Endometrial microvascular endothelial cells (primary cell): Measurements from ENCODE around the gene GNAL. TPM values are rescaled to one million over a fixed set of nuclear protein-coding genes. Genes with fewer than 3 reads are reported as not detected.
"Not testable (repeated sequence)": the region's sequence is repeated elsewhere in the genome, so short reads cannot be mapped to it uniquely, and the experiment has no call there.

Experiments
- in situ Hi-C: cut with HindIII; loops from 2 replicates; pipeline ENCODE4 v1.10.0; 2017; ENCODE audit warnings: low sequenced_read_pairs, low pct_unique_long_range_greater_than_20kb; ENCODE audit errors: inconsistent ontology term
- total RNA-seq: library from RNA; depleted of rRNA; stranded (reverse); fragments of >200 nt; gene quantifications from one replicate; pipeline ENCODE4 v1.2.3, GENCODE V29; 2015; ENCODE audit errors: inconsistent ontology term

GNAL gene
- total RNA-seq, 1 donor from 2014 or later: 1.2 TPM

- in situ Hi-C loops: no loop called here
These were observed 193.6 kb downstream of the GNAL start for GRCh38 chr18:11882636-11883035.

DNA sequence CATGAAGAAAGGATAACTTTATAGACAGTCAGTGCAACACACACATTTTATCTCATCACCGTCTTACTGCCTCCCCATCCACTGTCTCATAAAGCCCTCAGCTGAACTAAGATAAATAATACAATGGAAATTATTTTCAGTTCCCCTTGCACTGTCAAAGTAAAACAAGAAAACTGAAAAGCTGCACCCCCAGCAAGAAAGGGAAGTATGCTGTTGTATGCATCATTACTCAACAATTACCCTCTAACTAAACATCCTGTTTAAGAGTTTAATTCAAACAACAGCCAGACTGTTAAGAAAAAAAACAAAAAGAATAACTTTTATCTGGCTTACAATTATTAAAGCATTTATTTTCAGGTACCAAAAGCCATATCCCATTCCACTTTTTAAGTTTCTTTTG is 194.1 kb downstream of the GNAL start:
- in situ Hi-C loops: no loop called here

DNA sequence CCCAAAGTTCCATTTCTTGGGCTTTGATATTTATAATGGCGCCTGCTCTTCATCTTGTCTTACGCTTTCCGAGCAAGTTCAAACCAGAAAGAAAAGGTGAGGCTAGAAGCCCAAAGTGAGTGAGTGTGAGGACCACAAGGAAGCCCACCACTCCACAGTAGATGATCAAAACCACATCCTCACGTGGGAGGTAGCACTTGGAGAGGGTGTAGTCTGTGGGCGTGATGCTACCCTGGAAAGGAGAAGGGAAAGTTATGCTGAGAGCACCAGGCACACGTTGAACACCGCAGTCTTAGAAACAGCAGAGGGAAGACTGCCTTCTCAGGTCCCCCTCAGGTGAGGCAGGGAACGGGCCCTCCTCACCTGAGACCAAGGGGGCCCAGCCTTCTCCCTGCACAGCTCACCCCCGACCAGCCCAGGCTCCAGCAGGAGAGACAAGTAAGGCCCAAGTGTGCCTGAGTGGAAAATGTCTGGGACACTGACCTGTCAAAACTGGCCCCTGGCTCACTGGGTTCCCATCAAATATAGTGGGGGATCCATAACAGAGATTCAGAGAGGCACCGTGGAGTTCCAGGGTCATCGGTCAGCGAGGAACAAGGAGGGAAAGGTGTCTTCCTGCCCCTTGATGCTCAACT is 195.4 kb downstream of the GNAL start:
- in situ Hi-C loops: no loop called here

- in situ Hi-C loops: no loop called here
These were observed 196.3 kb downstream of the GNAL start for GRCh38 chr18:11885278-11885947.

- in situ Hi-C loops: no loop called here
These were observed 197.6 kb downstream of the GNAL start for GRCh38 chr18:11886577-11887110.

- in situ Hi-C loops: no loop called here
These were observed 198.5 kb downstream of the GNAL start for GRCh38 chr18:11887328-11888128.

DNA sequence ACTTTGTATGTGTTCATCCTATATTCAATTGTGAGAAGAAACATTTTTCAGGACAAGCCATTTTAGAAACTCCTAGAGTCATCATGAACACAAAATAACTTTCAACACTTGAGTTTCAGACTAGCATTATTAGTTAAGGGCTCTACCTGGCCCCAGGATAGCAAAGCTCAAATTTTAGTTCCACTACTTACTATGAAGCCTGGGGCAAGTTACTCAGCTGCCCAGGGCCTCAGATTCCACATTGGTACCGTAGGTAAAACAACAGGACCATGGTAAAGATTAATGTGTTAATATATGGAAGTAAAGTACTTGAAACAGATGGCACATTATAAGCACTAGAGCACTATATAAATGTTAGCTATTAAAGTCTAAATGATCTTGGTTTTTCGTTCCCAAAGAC is 199.7 kb downstream of the GNAL start:
- in situ Hi-C loops: no loop called here

DNA sequence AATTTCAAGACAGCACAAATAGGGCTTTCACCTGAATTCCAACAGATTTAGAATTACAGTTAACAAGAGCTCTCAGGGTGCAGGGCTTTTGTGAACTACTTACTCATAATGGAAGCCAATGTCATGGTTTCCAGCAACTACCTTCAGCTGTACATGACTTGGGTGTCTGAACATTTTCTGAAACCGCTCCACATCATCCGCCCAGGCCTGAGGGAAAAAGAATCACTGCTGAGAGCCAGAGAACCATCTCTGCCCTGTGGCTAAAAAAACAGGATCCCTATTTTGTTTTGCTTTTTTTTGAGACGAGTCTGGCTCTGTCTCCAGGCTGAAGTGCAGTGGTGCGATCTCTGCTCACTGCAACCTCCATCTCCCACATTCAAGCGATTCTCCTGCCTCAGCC is 200.2 kb downstream of the GNAL start:
- in situ Hi-C loops: no loop called here

DNA sequence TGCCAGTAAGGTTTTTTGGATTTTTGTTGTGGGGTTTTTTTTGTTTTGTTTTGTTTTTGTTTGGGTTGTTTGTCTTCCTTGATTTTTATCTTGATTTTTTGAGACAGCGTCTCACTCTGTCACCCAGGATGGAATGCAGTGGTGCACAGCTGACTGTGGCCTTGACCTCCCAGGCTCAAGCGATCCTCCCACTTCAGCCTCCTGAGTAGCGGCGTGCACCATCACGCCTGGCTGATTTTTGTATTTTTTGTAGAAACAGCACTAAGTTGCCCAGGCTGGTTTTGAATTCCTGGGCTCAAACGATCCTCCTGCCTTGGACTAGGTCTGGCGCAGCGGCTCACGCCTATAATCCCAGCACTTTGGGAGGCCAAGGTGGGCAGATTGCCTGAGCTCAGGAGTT is 202.7 kb downstream of the GNAL start:
- in situ Hi-C loops: no loop called here

DNA sequence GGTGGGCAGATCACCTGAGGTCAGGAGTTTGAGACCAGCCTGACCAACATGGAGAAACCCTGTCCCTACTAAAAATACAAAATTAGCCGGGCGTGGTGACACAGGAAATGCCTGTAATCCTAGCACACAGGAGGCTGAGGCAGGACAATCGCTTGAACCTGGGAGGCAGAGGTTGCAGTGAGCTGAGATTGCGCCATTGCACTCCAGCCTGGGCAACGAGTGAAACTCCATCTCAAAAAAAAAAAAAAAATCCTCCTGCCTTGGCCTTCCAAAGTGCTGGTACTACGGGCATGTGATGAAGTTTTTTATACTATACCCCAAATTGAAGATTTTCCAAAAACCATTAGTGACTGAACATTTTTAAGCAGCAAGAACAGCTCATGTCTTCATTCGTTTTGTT is 203.4 kb downstream of the GNAL start:
- in situ Hi-C loops: not testable (repeated sequence)

DNA sequence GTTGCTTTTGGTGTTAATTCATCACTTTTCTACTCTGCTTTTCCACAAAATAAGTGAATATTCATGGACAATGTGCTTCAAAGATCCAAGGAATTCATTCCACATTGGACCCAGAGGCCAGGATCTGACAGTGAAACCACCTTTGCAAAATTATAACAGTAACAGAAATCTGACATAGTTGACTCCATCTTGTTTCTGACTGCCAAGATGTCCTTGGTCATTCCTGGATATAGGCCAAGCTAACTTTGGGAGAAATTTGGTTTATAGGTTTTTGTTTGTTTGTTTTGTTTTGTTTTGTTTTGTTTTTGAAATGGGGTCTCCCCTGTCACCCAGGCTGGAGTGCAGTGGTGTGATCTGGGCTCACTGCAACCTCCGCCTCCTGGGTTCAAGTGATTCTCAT is 208.7 kb downstream of the GNAL start:
- in situ Hi-C loops: no loop called here

DNA sequence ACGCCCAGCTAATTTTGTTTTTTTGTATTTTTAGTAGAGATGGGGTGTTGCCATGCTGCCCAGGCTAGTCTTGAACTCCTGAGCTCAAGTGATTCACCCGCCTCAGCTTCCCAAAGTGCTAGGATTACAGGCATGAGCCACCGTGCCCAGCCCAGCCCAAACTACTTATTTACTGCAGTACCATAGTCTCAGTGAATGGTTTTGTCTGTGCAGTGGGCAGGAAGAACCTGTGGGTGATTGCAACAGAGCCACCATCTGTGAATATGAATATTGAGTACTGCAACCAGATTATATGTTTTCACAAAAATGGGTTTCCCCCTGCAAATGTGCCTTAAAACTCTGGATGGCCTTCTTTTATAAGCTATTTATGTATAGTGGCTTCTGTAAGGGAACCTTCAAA is 210.0 kb downstream of the GNAL start:
- in situ Hi-C loops: no loop called here

DNA sequence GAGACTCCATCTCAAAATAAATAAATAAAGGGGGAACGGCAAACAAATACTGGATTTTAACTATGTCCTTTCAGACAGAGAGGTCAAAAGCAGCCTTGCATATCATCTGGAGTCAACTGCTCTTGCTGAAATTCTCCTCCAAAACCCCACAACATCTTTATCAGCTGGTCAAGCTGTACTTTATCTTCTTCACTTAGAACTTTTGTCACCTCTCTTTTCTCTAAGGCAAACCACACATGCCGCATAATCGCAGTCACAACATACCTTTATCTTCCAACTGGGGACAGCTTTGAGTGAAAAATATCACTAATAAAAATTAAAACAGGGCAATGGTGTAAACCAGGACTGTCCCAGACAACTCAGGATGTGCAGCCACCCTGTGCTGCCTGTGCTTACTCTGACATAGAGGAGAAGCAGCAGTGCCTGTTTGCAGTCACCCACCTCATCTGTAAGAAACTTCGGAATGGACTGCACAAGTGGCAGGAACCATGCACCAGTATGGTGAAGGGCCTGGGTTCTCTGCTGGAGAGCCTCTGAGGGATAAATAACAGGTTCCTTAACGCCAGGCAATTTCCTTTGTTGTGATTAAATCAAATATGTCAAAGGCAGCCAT is 212.9 kb downstream of the GNAL start:
- in situ Hi-C loops: no loop called here

DNA sequence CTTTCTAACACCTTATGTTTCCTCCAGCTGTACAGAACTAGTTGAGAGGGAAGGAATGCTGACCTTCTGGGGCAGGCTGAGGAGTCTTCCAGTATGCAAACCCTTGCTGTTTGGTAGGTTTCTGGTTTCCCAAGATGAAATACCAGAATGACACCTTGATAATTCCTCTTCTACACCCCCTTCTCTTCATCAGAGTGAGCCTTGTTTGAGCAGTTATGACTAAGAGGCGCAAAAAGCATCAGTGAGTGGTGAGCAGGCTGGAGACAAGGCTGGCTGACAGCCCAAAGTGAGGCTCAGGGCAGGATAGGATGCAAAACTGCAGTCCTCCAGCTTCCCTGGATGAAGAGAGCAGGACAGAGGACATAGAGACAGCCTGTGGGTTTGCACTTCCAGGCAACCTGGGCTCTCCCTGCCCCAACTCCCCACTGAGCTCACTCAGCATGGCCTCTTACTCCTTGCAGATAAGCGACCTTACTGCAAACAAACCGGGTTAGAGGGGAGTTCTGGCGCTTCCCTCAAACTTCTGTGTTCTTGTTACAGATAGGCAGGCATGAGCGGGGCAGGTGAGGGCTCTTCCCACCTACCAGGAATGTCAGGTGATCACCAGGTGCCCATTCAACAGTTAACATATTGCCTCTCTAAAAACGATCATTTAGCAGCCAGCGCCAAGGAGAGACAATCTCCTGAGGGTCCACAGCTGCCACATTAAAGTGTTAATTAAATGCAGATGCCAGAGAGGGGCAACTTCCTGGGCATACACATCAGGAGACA is 213.6 kb downstream of the GNAL start:
- in situ Hi-C loops: no loop called here

- in situ Hi-C loops: no loop called here
These were observed 216.5 kb downstream of the GNAL start for GRCh38 chr18:11905613-11906012.

GRCh38 chr18:11906176-11906575 is 217.1 kb downstream of the GNAL start:
- in situ Hi-C loops: no loop called here

DNA sequence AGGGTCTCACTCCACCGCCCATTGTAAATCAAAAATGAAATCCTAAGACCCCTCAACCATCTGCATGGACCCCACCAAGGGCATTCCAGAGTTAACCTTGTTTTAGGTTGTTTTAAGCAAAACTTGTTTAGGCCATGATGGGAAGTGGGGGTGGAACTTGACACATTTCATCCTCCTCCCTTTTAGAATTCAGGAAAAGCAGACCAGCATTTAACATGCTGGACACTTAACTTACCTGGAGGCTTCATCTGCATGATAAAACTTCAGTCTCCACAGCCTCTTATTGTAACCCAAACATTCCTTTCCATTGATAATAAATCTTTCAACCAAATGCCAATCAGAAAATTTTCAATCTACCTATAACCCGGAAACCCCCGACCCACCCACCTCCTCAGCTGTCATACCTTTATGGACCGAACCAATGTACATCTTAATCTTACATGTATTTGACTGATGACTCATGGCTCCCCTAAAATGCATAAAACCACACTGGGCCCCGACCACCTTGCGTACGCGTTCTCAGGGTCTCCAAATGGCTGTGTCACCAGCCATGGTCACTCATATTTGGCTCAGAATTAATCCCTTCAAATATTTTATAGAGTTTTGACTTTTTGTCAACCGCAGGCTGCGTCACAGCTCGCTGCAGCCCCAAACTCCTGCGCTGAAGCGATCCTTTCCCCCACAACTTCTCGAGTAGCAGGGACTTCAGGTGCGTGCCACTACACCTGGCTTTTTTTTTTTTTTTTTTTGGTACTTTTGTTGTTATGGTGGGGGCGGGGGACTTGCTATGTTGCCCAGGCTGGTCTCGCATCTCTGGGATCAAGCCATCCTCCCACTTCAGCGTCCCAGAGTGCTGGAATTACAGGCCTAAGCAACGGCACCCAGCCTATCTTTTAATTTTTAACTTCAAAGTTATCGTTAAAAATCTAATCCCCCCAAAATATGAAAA is 218.1 kb downstream of the GNAL start:
- in situ Hi-C loops: no loop called here
